Measurements from ENCODE around the gene AGAP3. TPM values are rescaled to one million over a fixed set of nuclear protein-coding genes. Genes with fewer than 3 reads are reported as not detected.
A peak's percentile ranks its signal among the peaks of the same experiment; 100 is the strongest.

AGAP3 gene
- total and polyA plus RNA-seq, 2 of the 4 experiments (the other 2 are of a cell fraction) = 35.3 to 93.9 TPM

GRCh38 chr7:151168787-151169162 lies 82.5 kb downstream of the AGAP3 start:
- Histone ChIP-seq H3K79me1 (ENCODE audit: low read depth in 1 of 2, low read length in 2 of 2) (no peaks in the 10 kb centered on the region), H2AFZ (replicated peaks; ENCODE audit: low read length, poor library complexity) (peak overlapping the region; percentile 74), H3K18ac (ENCODE audit: low read depth, low read length) (no peak overlapping the region), H2AK5ac (ENCODE audit: low read depth, low read length) (no peak overlapping the region), H3K36me3 (ENCODE audit: control insufficient read depth, insufficient read depth, low read length) (no peaks in the 10 kb centered on the region), H2AK9ac (replicated peaks; ENCODE audit: low read depth, low read length, poor library complexity) (no peak overlapping the region), H4K8ac (ENCODE audit: low read depth in 2 of 2, low read length in 2 of 2) (no peak overlapping the region), H4K91ac (ENCODE audit: insufficient read depth, low read depth, low read length) (no peak overlapping the region), H2BK15ac (ENCODE audit: low read depth, low read length) (no peak overlapping the region), H2BK5ac (ENCODE audit: low read depth, low read length, poor library complexity, severe bottlenecking) (no peak overlapping the region), H3K9me3 (ENCODE audit: control insufficient read depth, insufficient read depth, low read length) (peaks cover 3% of the 10 kb centered on the region; the same call in 1 of the 2 replicates), H3K56ac (ENCODE audit: extremely low read depth, insufficient read depth, low read length) (no peak overlapping the region), H4K5ac (ENCODE audit: low read depth, low read length) (no peak overlapping the region), H3K23ac (ENCODE audit: low read depth, low read length) (peak overlapping the region; percentile 70; the same call in 1 of the 2 replicates), H3K9ac (ENCODE audit: low read depth, low read length) (no peak overlapping the region), H3K4me3 (ENCODE audit: insufficient read depth, low read depth, low read length) (no peak overlapping the region), H2BK20ac (ENCODE audit: low read depth, low read length) (no peak overlapping the region), H3K9me1 (ENCODE audit: insufficient read depth, low read length) (no peaks in the 10 kb centered on the region), H3K14ac (replicated peaks; ENCODE audit: low read depth, low read length) (no peak overlapping the region), H3K4me2 (ENCODE audit: low read depth, low read length) (no peak overlapping the region), H3K27me3 (ENCODE audit: control insufficient read depth, insufficient read depth, low read length) (peaks cover 62% of the 10 kb centered on the region), H2BK120ac (ENCODE audit: low read depth, low read length) (no peak overlapping the region), H4K20me1 (ENCODE audit: insufficient read depth, low read length) (no peaks in the 10 kb centered on the region; the same call in 1 of the 2 replicates), H3K27ac (ENCODE audit: insufficient read depth, low read length) (no peak overlapping the region), H3K4me1 (ENCODE audit: control insufficient read depth, insufficient read depth, low read length) (peaks cover 1% of the 10 kb centered on the region; the same call in 1 of the 2 replicates), H3K4ac (ENCODE audit: low read depth, low read length) (no peak overlapping the region)
- ATAC-seq (ENCODE audit: low read depth) (no peak), DNase-seq (no peak)
- TF ChIP-seq CEBPB (IDR thresholded peaks at IDR 0.05; ENCODE audit: low read depth, low read length) = no peak
- TF ChIP-seq CHD1 (IDR thresholded peaks at IDR 0.05; ENCODE audit: low read depth, low read length) = no peak
- TF ChIP-seq MXI1 (IDR thresholded peaks at IDR 0.05; ENCODE audit: borderline replicate concordance, low read depth, low read length) = no peak
- TF ChIP-seq, protein P1, sequence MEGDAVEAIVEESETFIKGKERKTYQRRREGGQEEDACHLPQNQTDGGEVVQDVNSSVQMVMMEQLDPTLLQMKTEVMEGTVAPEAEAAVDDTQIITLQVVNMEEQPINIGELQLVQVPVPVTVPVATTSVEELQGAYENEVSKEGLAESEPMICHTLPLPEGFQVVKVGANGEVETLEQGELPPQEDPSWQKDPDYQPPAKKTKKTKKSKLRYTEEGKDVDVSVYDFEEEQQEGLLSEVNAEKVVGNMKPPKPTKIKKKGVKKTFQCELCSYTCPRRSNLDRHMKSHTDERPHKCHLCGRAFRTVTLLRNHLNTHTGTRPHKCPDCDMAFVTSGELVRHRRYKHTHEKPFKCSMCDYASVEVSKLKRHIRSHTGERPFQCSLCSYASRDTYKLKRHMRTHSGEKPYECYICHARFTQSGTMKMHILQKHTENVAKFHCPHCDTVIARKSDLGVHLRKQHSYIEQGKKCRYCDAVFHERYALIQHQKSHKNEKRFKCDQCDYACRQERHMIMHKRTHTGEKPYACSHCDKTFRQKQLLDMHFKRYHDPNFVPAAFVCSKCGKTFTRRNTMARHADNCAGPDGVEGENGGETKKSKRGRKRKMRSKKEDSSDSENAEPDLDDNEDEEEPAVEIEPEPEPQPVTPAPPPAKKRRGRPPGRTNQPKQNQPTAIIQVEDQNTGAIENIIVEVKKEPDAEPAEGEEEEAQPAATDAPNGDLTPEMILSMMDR (conservative IDR thresholded peaks at IDR 0.05; ENCODE audit: low read depth, low read length) = no peak
- no peak for TF ChIP-seq NFE2L2 (IDR thresholded peaks at IDR 0.05; ENCODE audit: low read depth, low read length)
- TF ChIP-seq RAD21 (IDR thresholded peaks at IDR 0.05; ENCODE audit: low read length) = no peak
- TF ChIP-seq BHLHE40 (IDR thresholded peaks at IDR 0.05; ENCODE audit: low read depth, low read length) = no peak
- no peak for TF ChIP-seq RCOR1 (IDR thresholded peaks at IDR 0.05; ENCODE audit: insufficient replicate concordance, low read length)
- intact Hi-C loops (cut with micrococcal nuclease) (no loop called here), dilution Hi-C loops (cut with HindIII; ENCODE audit: low sequenced_read_pairs, unreplicated experiment) (no loop called here), in situ Hi-C loops (cut with MboI; ENCODE audit: low sequenced_read_pairs) (no loop called here)
- ChIA-PET CTCF (no interaction called here), POLR2A (ENCODE audit: unreplicated experiment) (no interaction called here)
- no TSS peak for BruUV-seq (replicated peaks)
- 10% methylated on average over 6 of the region's 10 CpGs; no CpG with 5 or more reads in 1 of the 2 experiments for WGBS, 2 experiments (ENCODE audit: extremely low coverage in 2 of 2, insufficient read length in 1 of 2)
